ENCODE data around the gene ALAS1.

GRCh38 chr3:52182691-52183090 is 15.3 kb upstream of the ALAS1 start:
- TF ChIP-seq CTCF (IDR thresholded peaks at IDR 0.05 in 4 of 5, conservative IDR thresholded peaks at IDR 0.05 in 1 of 5) (no peak), POLR2A (IDR thresholded peaks at IDR 0.05) (no peak)

All from gastrocnemius medialis (tissue), 4 donors.